Suprapubic skin (tissue), 4 donors: ENCODE data around the gene CCK. TPM values are rescaled to one million over a fixed set of nuclear protein-coding genes. Genes with fewer than 3 reads are reported as not detected.

Source experiments
- DNase-seq, 2 donors: peaks; one replicate each; pipeline ENCODE4 v3.0.0-alpha.2; 2019; ENCODE audit warnings: low spot score in 2 of 2
- H3K27ac ChIP-seq: fragments of 200-600 bp; sonication (generic); one replicate; pipeline ENCODE4 v1.5.1; 2019
- H3K27me3 ChIP-seq: fragments of 200-600 bp; sonication (generic); one replicate; pipeline ENCODE4 v1.5.1; 2019
- H3K36me3 ChIP-seq: fragments of 200-600 bp; sonication (generic); one replicate; pipeline ENCODE4 v1.5.1; 2019
- H3K4me1 ChIP-seq: fragments of 200-600 bp; sonication (generic); one replicate; pipeline ENCODE4 v1.5.1; 2019
- H3K4me3 ChIP-seq: fragments of 200-600 bp; sonication (generic); one replicate; pipeline ENCODE4 v1.5.1; 2019; ENCODE audit warnings: mild to moderate bottlenecking
- H3K9me3 ChIP-seq: fragments of 200-600 bp; sonication (generic); one replicate; pipeline ENCODE4 v1.5.1; 2019
- CTCF ChIP-seq, 2 donors: fragments of 200-600 bp in 1 of 2; fragments of 450-650 bp in 1 of 2; sonication (generic) in 1 of 2; IDR thresholded peaks; one replicate each; pipeline ENCODE4 v1.5.1; 2016 to 2019; ENCODE audit warnings: antibody characterized with exemption in 2 of 2, mild to moderate bottlenecking in 1 of 2, moderate library complexity in 1 of 2
- EP300 ChIP-seq: sonication (generic); formaldehyde crosslinking; IDR thresholded peaks from one replicate; pipeline ENCODE4 v1.6.1; 2017; ENCODE audit warnings: antibody characterized with exemption
- POLR2A ChIP-seq, 2 donors: fragments of 450-650 bp; IDR thresholded peaks; one replicate each; pipeline ENCODE4 v1.6.1; 2017; ENCODE audit warnings: antibody characterized with exemption in 2 of 2, mild to moderate bottlenecking in 2 of 2, moderate library complexity in 2 of 2
- POLR2AphosphoS5 ChIP-seq, 3 donors: sonication (generic); formaldehyde crosslinking; IDR thresholded peaks; one replicate each; pipeline ENCODE4 v1.6.1; 2017; ENCODE audit warnings: antibody characterized with exemption in 3 of 3
- WGBS: methylation state at CpG from one replicate; pipeline ENCODE4 v1.1.5; 2018; 5-methylcytosine and 5-hydroxymethylcytosine counted together
- total RNA-seq, 4 donors: library from RNA; depleted of rRNA; stranded (reverse); fragments of >200 nt; gene quantifications; one replicate each; pipeline ENCODE4 v1.1.0, GENCODE V29; 2016

CCK gene
- total RNA-seq, 4 donors from 2014 or later, result 1.3 TPM; not detected in 3

GRCh38 chr3:42247576-42248027, 18.4 kb downstream of the CCK start:
- H3K27ac ChIP-seq, result no peak overlapping the region
- H3K4me1 ChIP-seq, result peaks cover 5% of the 10 kb centered on the region
- H3K9me3 ChIP-seq, result no peaks in the 10 kb centered on the region
- no peak overlapping the region for H3K4me3 ChIP-seq
- no peak for DNase-seq
- 9% methylated on average over 9 of the region's 9 CpGs for WGBS
- H3K36me3 ChIP-seq, result no peaks in the 10 kb centered on the region
- peaks cover 3% of the 10 kb centered on the region for H3K27me3 ChIP-seq
- TF ChIP-seq CTCF (IDR thresholded peaks at IDR 0.05), result peak; percentile 48 to 63
- no peak for TF ChIP-seq POLR2AphosphoS5 (IDR thresholded peaks at IDR 0.05)

DNA sequence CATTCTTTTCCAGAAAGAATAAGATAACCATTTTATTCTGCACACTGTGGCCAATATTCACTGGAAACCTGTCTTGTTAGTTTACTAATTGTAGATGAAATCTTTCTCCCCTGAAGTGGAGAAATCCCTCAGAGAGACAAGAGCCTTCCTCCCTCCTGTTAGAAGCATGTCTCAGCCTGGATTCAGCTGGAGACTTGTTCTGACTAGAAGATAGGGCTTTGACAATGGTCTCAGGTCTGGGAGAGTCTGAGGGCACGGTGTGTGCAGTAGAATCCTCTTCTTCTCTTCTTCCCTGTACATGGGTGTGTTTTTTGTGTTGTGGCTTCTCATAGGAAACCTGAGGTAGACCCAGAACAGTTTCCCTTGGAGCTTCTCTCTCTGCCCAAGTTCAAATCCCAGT, 19.9 kb downstream of the CCK start:
- no peaks in the 10 kb centered on the region for H3K9me3 ChIP-seq
- TF ChIP-seq POLR2AphosphoS5 (IDR thresholded peaks at IDR 0.05) (no peak), CTCF (IDR thresholded peaks at IDR 0.05) (no peak)
- no peak overlapping the region for H3K27ac ChIP-seq
- 22% methylated on average over 1 of the region's 1 CpG for WGBS
- no peaks in the 10 kb centered on the region for H3K36me3 ChIP-seq
- H3K4me3 ChIP-seq, result no peak overlapping the region
- DNase-seq, result no peak
- H3K27me3 ChIP-seq, result peaks cover 3% of the 10 kb centered on the region
- peaks cover 5% of the 10 kb centered on the region for H3K4me1 ChIP-seq

DNA sequence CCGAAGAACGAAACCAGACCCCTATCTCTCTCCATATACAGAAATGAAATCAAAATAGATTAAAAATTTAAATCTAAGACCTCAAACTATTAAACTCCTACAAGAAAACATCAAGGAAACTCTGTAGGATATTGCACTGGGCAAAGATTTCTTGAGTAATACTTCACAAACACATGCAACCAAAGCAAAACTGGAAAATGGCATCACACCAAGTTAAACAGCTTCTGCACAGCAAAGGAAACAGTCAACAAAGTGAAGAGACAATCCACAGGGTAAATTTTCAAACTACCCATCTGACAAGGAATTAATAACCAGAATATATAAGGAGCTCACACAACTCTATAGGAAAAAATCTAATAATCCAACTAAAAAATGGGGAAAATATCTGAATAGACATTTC, 29.4 kb downstream of the CCK start:
- no peaks in the 10 kb centered on the region for H3K36me3 ChIP-seq
- H3K27me3 ChIP-seq, result peaks cover 5% of the 10 kb centered on the region
- peaks cover 8% of the 10 kb centered on the region for H3K9me3 ChIP-seq
- H3K27ac ChIP-seq, result no peak overlapping the region
- 93% methylated on average over 2 of the region's 2 CpGs for WGBS
- TF ChIP-seq POLR2A (IDR thresholded peaks at IDR 0.05), result no peak
- TF ChIP-seq EP300, result no peak
- TF ChIP-seq POLR2AphosphoS5 (IDR thresholded peaks at IDR 0.05), result no peak
- no peak for TF ChIP-seq CTCF (IDR thresholded peaks at IDR 0.05)
- H3K4me1 ChIP-seq, result no peaks in the 10 kb centered on the region
- DNase-seq, result no peak
- no peak overlapping the region for H3K4me3 ChIP-seq

DNA sequence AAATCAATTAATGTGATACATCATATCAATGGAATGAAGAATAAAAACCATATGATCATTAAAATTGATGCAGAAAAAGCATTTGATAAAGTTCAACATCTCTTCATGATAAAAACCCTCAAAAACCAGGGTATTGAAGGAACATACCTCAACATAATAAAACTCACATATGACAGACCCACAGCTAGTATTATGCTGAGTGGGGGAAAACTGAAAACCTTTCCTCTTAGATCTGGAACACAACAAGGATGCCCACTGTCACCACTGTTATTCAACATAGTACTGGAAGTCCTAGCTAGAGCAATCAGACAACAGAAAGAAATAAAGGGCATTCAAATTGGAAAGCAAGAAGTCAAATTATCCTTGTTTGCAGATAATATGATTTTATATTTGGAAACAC, 30.5 kb downstream of the CCK start:
- H3K27me3 ChIP-seq, result peaks cover 5% of the 10 kb centered on the region
- no peak for TF ChIP-seq CTCF (IDR thresholded peaks at IDR 0.05)
- no peak for TF ChIP-seq POLR2AphosphoS5 (IDR thresholded peaks at IDR 0.05)
- no peak for TF ChIP-seq EP300
- H3K4me1 ChIP-seq, result no peaks in the 10 kb centered on the region
- H3K27ac ChIP-seq, result no peak overlapping the region
- H3K9me3 ChIP-seq, result peaks cover 8% of the 10 kb centered on the region
- no peak for DNase-seq
- H3K36me3 ChIP-seq, result no peaks in the 10 kb centered on the region
- H3K4me3 ChIP-seq, result no peak overlapping the region

GRCh38 chr3:42230860-42231259, 35.1 kb downstream of the CCK start:
- 82% methylated on average over 5 of the region's 5 CpGs for WGBS
- Histone ChIP-seq H3K27me3 (no peaks in the 10 kb centered on the region), H3K9me3 (peaks cover 3% of the 10 kb centered on the region), H3K4me3 (no peak overlapping the region), H3K4me1 (peaks cover 10% of the 10 kb centered on the region), H3K36me3 (no peaks in the 10 kb centered on the region), H3K27ac (no peak overlapping the region)
- DNase-seq, result no peak
- TF ChIP-seq POLR2A (IDR thresholded peaks at IDR 0.05) (no peak), EP300 (no peak), POLR2AphosphoS5 (IDR thresholded peaks at IDR 0.05) (no peak), CTCF (IDR thresholded peaks at IDR 0.05) (no peak)
